IPS-20b (cell line): Measurements from ENCODE around the gene TRPV5.

Experiments
- H3K27ac ChIP-seq: one replicate; pipeline ENCODE4 v1.5.1; 2013; ENCODE audit warnings: low read length
- H3K27me3 ChIP-seq: 2 replicates; pipeline ENCODE4 v1.6.1; 2013; ENCODE audit warnings: mild to moderate bottlenecking, low read length, inconsistent platforms; ENCODE audit not compliant: insufficient read depth
- H3K36me3 ChIP-seq: 2 replicates; pipeline ENCODE4 v1.6.1; 2013; ENCODE audit warnings: low read depth, mild to moderate bottlenecking, inconsistent platforms, low read length, moderate library complexity; ENCODE audit not compliant: insufficient read depth
- H3K4me1 ChIP-seq: 2 replicates; pipeline ENCODE4 v1.6.1; 2013; ENCODE audit warnings: mild to moderate bottlenecking, control low read depth, inconsistent platforms, low read length, moderate library complexity; ENCODE audit not compliant: insufficient read depth
- H3K4me3 ChIP-seq: 2 replicates; pipeline ENCODE4 v1.5.1; 2013; ENCODE audit warnings: mild to moderate bottlenecking, low read length, inconsistent platforms
- H3K9ac ChIP-seq: 2 replicates; pipeline ENCODE4 v1.6.1; 2013; ENCODE audit warnings: low read depth, mild to moderate bottlenecking, inconsistent platforms, low read length, moderate library complexity
- H3K9me3 ChIP-seq: 2 replicates; pipeline ENCODE4 v1.6.1; 2013; ENCODE audit warnings: mild to moderate bottlenecking, low read depth, low read length, inconsistent platforms; ENCODE audit not compliant: insufficient read depth

The TRPV5 gene

GRCh38 chr7:142906643-142907042, 26.9 kb downstream of the TRPV5 start:
- Histone ChIP-seq H3K9me3 (peaks cover 33% of the 10 kb centered on the region), H3K27me3 (no peaks in the 10 kb centered on the region), H3K4me3 (no peak overlapping the region), H3K36me3 (no peaks in the 10 kb centered on the region), H3K4me1 (no peaks in the 10 kb centered on the region), H3K27ac (no peak overlapping the region), H3K9ac (no peak overlapping the region)

- Histone ChIP-seq H3K36me3 (no peaks in the 10 kb centered on the region), H3K27me3 (no peaks in the 10 kb centered on the region), H3K4me1 (no peaks in the 10 kb centered on the region), H3K27ac (no peak overlapping the region), H3K4me3 (no peak overlapping the region), H3K9ac (no peak overlapping the region), H3K9me3 (peaks cover 33% of the 10 kb centered on the region)
Observed at GRCh38 chr7:142905759-142906158, 27.8 kb downstream of the TRPV5 start.

- no peak overlapping the region for H3K9ac ChIP-seq
- no peaks in the 10 kb centered on the region for H3K27me3 ChIP-seq
- no peaks in the 10 kb centered on the region for H3K36me3 ChIP-seq
- H3K9me3 ChIP-seq = peaks cover 33% of the 10 kb centered on the region
- H3K4me3 ChIP-seq = no peak overlapping the region
- H3K27ac ChIP-seq = no peak overlapping the region
- no peaks in the 10 kb centered on the region for H3K4me1 ChIP-seq
Observed at GRCh38 chr7:142904128-142904527, 29.4 kb downstream of the TRPV5 start.

- Histone ChIP-seq H3K4me3 (no peak overlapping the region), H3K4me1 (0 out of 2 replicates have a peak, but pooled peaks cover 2% of the 10 kb centered on the region), H3K27ac (no peak overlapping the region), H3K27me3 (no peaks in the 10 kb centered on the region), H3K36me3 (no peaks in the 10 kb centered on the region), H3K9me3 (peaks cover 28% of the 10 kb centered on the region), H3K9ac (no peak overlapping the region)
Observed at GRCh38 chr7:142901426-142902259, 31.9 kb downstream of the TRPV5 start.

GRCh38 chr7:142899661-142900060, 33.9 kb downstream of the TRPV5 start:
- no peak overlapping the region for H3K4me3 ChIP-seq
- H3K9me3 ChIP-seq = peaks cover 12% of the 10 kb centered on the region
- H3K4me1 ChIP-seq = 0 out of 2 replicates have a peak, but pooled peaks cover 2% of the 10 kb centered on the region
- H3K9ac ChIP-seq = no peak overlapping the region
- no peak overlapping the region for H3K27ac ChIP-seq
- H3K36me3 ChIP-seq = no peaks in the 10 kb centered on the region
- H3K27me3 ChIP-seq = no peaks in the 10 kb centered on the region

GRCh38 chr7:142898377-142899170, 35.0 kb downstream of the TRPV5 start:
- H3K4me1 ChIP-seq = 0 out of 2 replicates have a peak, but pooled peaks cover 2% of the 10 kb centered on the region
- 0 out of 2 replicates have a peak, but pooled peaks cover under 1% of the 10 kb centered on the region for H3K9me3 ChIP-seq
- no peaks in the 10 kb centered on the region for H3K27me3 ChIP-seq
- no peak overlapping the region for H3K4me3 ChIP-seq
- no peak overlapping the region for H3K27ac ChIP-seq
- H3K36me3 ChIP-seq = no peaks in the 10 kb centered on the region
- H3K9ac ChIP-seq = no peak overlapping the region

- H3K4me3 ChIP-seq = no peak overlapping the region
- no peak overlapping the region for H3K9ac ChIP-seq
- 0 out of 2 replicates have a peak, but pooled peaks cover 2% of the 10 kb centered on the region for H3K4me1 ChIP-seq
- H3K36me3 ChIP-seq = no peaks in the 10 kb centered on the region
- no peaks in the 10 kb centered on the region for H3K9me3 ChIP-seq
- H3K27me3 ChIP-seq = no peaks in the 10 kb centered on the region
- H3K27ac ChIP-seq = no peak overlapping the region
Observed at GRCh38 chr7:142897691-142898090, 35.9 kb downstream of the TRPV5 start.

GRCh38 chr7:142896741-142897379, 36.7 kb downstream of the TRPV5 start:
- Histone ChIP-seq H3K4me3 (no peak overlapping the region), H3K27ac (no peak overlapping the region), H3K36me3 (no peaks in the 10 kb centered on the region), H3K9me3 (no peaks in the 10 kb centered on the region), H3K9ac (no peak overlapping the region), H3K4me1 (0 out of 2 replicates have a peak, but pooled peaks cover 2% of the 10 kb centered on the region), H3K27me3 (no peaks in the 10 kb centered on the region)

GRCh38 chr7:142896151-142896550, 37.4 kb downstream of the TRPV5 start:
- Histone ChIP-seq H3K4me3 (no peak overlapping the region), H3K27me3 (no peaks in the 10 kb centered on the region)

GRCh38 chr7:142894985-142895593, 38.5 kb downstream of the TRPV5 start:
- Histone ChIP-seq H3K27me3 (no peaks in the 10 kb centered on the region), H3K4me3 (no peak overlapping the region), H3K27ac (no peak overlapping the region), H3K4me1 (0 out of 2 replicates have a peak, but pooled peaks cover 2% of the 10 kb centered on the region), H3K36me3 (no peaks in the 10 kb centered on the region), H3K9me3 (no peaks in the 10 kb centered on the region), H3K9ac (no peak overlapping the region)

More at GRCh38 chr7:142896151-142896550, 37.4 kb downstream of the TRPV5 start:
- Histone ChIP-seq H3K27ac (no peak overlapping the region), H3K4me1 (0 out of 2 replicates have a peak, but pooled peaks cover 2% of the 10 kb centered on the region), H3K9me3 (no peaks in the 10 kb centered on the region), H3K9ac (no peak overlapping the region), H3K36me3 (no peaks in the 10 kb centered on the region)
